ENCODE measurements around the gene MPZL1. TPM values are rescaled to one million over a fixed set of nuclear protein-coding genes. Genes with fewer than 3 reads are reported as not detected.
"Not testable (repeated sequence)": the region's sequence is repeated elsewhere in the genome, so short reads cannot be mapped to it uniquely, and the experiment has no call there.

The MPZL1 gene
- total RNA-seq, 1 donor from 2014 or later: 133 TPM

- peaks cover 5% of the 10 kb centered on the region for H3K27me3 Mint-ChIP-seq
- DNase-seq (ENCODE audit: low spot score, unreplicated experiment): no peak
- peak overlapping the region; percentile 1 for H3K27ac Mint-ChIP-seq
- peaks cover 35% of the 10 kb centered on the region for H3K4me1 Mint-ChIP-seq (ENCODE audit: low read depth)
- H3K9me3 Mint-ChIP-seq (ENCODE audit: low read depth): no peaks in the 10 kb centered on the region
- TF ChIP-seq CTCF (IDR thresholded peaks at IDR 0.05; ENCODE audit: unreplicated experiment): no peak
- peaks cover 2% of the 10 kb centered on the region for H3K36me3 Mint-ChIP-seq (ENCODE audit: insufficient read depth)
- H3K4me3 Mint-ChIP-seq (ENCODE audit: low read depth): no peak overlapping the region
Measured at GRCh38 chr1:167718914-167719691, 2.7 kb upstream of the MPZL1 start.

- H3K36me3 Mint-ChIP-seq (ENCODE audit: insufficient read depth); H3K4me3 Mint-ChIP-seq (ENCODE audit: low read depth); DNase-seq (ENCODE audit: low spot score, unreplicated experiment); H3K27me3 Mint-ChIP-seq; H3K9me3 Mint-ChIP-seq (ENCODE audit: low read depth): not testable (repeated sequence)
- Mint-ChIP-seq H3K4me1 (ENCODE audit: low read depth) (peaks cover 41% of the 10 kb centered on the region), H3K27ac (peak overlapping the region; percentile 1)
Measured at GRCh38 chr1:167719715-167720421, 1.9 kb upstream of the MPZL1 start.

GRCh38 chr1:167720965-167721616 lies 691 bp upstream of the MPZL1 start:
- Mint-ChIP-seq H3K27me3 (peaks cover 5% of the 10 kb centered on the region), H3K4me1 (ENCODE audit: low read depth) (peaks cover 45% of the 10 kb centered on the region), H3K4me3 (ENCODE audit: low read depth) (peak overlapping the region; percentile 91), H3K27ac (peak overlapping the region; percentile 85), H3K9me3 (ENCODE audit: low read depth) (no peaks in the 10 kb centered on the region), H3K36me3 (ENCODE audit: insufficient read depth) (peaks cover 4% of the 10 kb centered on the region)
- no peak for DNase-seq (ENCODE audit: low spot score, unreplicated experiment)
- TF ChIP-seq CTCF (IDR thresholded peaks at IDR 0.05; ENCODE audit: unreplicated experiment): peak; percentile 9

- Mint-ChIP-seq H3K36me3 (ENCODE audit: insufficient read depth) (peaks cover 6% of the 10 kb centered on the region), H3K4me1 (ENCODE audit: low read depth) (peaks cover 49% of the 10 kb centered on the region), H3K27me3 (peaks cover 5% of the 10 kb centered on the region), H3K4me3 (ENCODE audit: low read depth) (peak overlapping the region; percentile 91), H3K9me3 (ENCODE audit: low read depth) (no peaks in the 10 kb centered on the region), H3K27ac (peak overlapping the region; percentile 83)
- no peak for TF ChIP-seq CTCF (IDR thresholded peaks at IDR 0.05; ENCODE audit: unreplicated experiment)
- peak; percentile 58 for DNase-seq (ENCODE audit: low spot score, unreplicated experiment)
Measured at GRCh38 chr1:167722152-167722869, 529 bp downstream of the MPZL1 start.

GRCh38 chr1:167722870-167723251 lies 1.1 kb downstream of the MPZL1 start:
- peak overlapping the region; percentile 83 for H3K27ac Mint-ChIP-seq
- peaks cover 50% of the 10 kb centered on the region for H3K4me1 Mint-ChIP-seq (ENCODE audit: low read depth)
- peaks cover 8% of the 10 kb centered on the region for H3K36me3 Mint-ChIP-seq (ENCODE audit: insufficient read depth)
- peak overlapping the region; percentile 91 for H3K4me3 Mint-ChIP-seq (ENCODE audit: low read depth)
- H3K27me3 Mint-ChIP-seq: peaks cover 5% of the 10 kb centered on the region
- DNase-seq (ENCODE audit: low spot score, unreplicated experiment): no peak
- no peak for TF ChIP-seq CTCF (IDR thresholded peaks at IDR 0.05; ENCODE audit: unreplicated experiment)
- H3K9me3 Mint-ChIP-seq (ENCODE audit: low read depth): no peaks in the 10 kb centered on the region

Measured in progenitor cell of endocrine pancreas (in vitro differentiated cells).